HG02623 (cell line): ENCODE results near the gene ATP6AP2.
A peak's percentile ranks its signal among the peaks of the same experiment; 100 is the strongest.

Experiments used
- ATAC-seq: cut with Tn5 transposase; IDR thresholded peaks from one replicate; pipeline ENCODE4 v1.9.1; 2021; ENCODE audit warnings: moderate library complexity; ENCODE audit not compliant: unreplicated experiment

ATP6AP2 gene

GRCh38 chrX:40637687-40638086 is 56.9 kb downstream of the ATP6AP2 start:
- ATAC-seq, result no peak

- no peak for ATAC-seq
These were observed 63.4 kb downstream of the ATP6AP2 start for GRCh38 chrX:40644176-40644575.

GRCh38 chrX:40644821-40645358 is 64.1 kb downstream of the ATP6AP2 start:
- ATAC-seq, result no peak

DNA sequence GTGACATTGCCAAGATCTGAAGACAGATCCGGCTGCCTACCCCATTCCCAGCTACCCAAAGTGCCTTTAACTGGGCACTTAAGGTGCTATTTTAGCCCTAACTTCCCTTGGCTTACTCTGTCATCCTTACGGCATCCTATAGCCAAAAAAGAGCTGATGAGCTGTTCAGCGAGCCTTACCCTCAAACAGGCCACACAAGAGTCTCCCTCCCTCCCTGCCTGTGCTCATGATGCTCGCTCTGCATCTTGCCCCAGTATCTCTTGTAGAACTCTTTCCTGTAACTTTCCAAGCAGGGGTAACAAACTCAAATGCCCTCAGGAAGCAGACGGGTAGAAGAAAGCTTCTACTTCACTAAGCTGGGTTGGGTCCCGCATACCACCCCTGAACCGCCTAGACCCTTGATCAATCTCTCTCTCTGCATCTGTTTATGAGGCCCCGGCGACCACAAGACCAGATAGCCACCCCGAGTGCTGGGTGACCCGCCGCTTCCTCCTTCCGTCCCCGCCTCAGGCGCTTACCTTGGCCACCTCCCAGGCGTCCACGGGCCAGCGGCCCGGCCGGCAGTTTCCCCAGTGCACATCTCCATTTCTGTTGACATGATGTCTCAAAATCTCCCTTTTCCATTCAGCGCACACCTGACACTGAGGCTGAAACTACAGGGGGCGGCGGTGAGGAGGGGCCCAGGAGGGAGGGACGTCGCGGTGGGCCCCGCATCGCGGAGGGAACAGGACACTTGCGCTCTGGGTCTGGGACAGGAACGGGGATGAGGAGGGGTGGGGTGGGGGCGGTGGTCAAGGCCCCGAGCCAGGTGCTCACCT is 65.9 kb downstream of the ATP6AP2 start:
- peak; percentile 23 for ATAC-seq

GRCh38 chrX:40647307-40648197 is 66.8 kb downstream of the ATP6AP2 start, which contains the start of gene CXorf38:
TSS of gene CXorf38 (minus strand) at chrX:40647561. CDS start at chrX:40647520, 41 bp downstream.
- peak; percentile 59 for ATAC-seq

GRCh38 chrX:40651620-40652223 is 71.0 kb downstream of the ATP6AP2 start:
- ATAC-seq, result no peak

DNA sequence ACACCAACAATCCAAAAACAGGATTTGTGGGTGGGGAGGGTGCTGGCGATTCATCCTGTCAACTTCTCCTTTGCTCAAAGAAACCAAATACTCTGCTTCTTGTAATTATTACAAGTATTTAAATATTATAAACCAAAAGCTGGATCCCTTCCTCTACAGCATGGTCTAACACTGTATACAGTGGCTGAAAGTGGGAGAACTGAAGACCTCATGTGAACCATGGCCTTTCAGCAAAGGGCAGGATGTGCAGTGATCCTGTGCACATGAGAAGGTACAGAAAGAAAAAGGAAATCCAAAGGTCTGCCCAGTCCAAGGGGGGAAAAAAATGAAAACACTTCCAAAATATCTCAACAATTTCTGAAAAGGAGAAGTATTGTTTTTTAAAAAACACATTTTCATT is 71.9 kb downstream of the ATP6AP2 start:
- no peak for ATAC-seq

- ATAC-seq, result no peak
These were observed 72.8 kb downstream of the ATP6AP2 start for GRCh38 chrX:40653535-40653934.
